Esophagus squamous epithelium (tissue), 4 donors: ENCODE measurements around the gene CELA2B.

Experiments used
- POLR2A ChIP-seq, 4 donors: fragments of 450-650 bp; IDR thresholded peaks; one replicate each; pipeline ENCODE4 v1.6.1; 2017; ENCODE audit warnings: antibody characterized with exemption in 4 of 4, mild to moderate bottlenecking in 4 of 4, moderate library complexity in 3 of 4
- TF ChIP-seq, protein P1 (sequence below), 6 experiments: fragments of 450-650 bp in 4 of 6; fragments of 200-600 bp in 2 of 6; sonication (generic) in 2 of 6; IDR thresholded peaks; one replicate each; pipeline ENCODE4 v1.5.1; 2016 to 2019; ENCODE audit warnings: antibody characterized with exemption in 6 of 6, mild to moderate bottlenecking in 4 of 6, moderate library complexity in 4 of 6

DNA sequence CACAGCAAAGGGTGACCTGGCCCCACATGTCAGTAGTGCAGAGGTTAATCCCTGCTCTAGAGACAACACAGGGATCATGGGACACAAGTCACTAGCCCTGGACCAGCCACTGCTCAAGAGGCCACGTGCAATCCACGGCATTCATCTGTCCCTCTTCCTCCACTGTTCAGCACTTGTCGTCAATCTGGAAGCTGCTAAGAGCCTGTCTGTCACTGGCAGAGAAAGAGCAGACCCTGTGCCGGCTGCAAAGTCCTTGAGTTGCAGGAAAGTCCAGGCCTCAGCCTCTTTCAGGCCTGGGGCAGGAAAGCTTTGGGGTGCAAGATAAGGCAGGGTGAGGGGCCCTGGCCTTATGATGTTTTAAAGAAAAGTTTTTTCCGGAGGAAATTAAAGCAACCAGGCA, 16.7 kb downstream of the CELA2B start:
- TF ChIP-seq, protein P1, sequence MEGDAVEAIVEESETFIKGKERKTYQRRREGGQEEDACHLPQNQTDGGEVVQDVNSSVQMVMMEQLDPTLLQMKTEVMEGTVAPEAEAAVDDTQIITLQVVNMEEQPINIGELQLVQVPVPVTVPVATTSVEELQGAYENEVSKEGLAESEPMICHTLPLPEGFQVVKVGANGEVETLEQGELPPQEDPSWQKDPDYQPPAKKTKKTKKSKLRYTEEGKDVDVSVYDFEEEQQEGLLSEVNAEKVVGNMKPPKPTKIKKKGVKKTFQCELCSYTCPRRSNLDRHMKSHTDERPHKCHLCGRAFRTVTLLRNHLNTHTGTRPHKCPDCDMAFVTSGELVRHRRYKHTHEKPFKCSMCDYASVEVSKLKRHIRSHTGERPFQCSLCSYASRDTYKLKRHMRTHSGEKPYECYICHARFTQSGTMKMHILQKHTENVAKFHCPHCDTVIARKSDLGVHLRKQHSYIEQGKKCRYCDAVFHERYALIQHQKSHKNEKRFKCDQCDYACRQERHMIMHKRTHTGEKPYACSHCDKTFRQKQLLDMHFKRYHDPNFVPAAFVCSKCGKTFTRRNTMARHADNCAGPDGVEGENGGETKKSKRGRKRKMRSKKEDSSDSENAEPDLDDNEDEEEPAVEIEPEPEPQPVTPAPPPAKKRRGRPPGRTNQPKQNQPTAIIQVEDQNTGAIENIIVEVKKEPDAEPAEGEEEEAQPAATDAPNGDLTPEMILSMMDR (IDR thresholded peaks at IDR 0.05): no peak
- TF ChIP-seq POLR2A (IDR thresholded peaks at IDR 0.05): no peak
